ENCODE data around the gene ARMCX4.
A peak's percentile ranks its signal among the peaks of the same experiment; 100 is the strongest.
"Not testable (repeated sequence)": the region's sequence is repeated elsewhere in the genome, so short reads cannot be mapped to it uniquely, and the experiment has no call there.

ARMCX4 gene

GRCh38 chrX:101485212-101485949 lies at the start of gene ARMCX4:
Gene ARMCX4, plus strand, starts transcription at chrX:101485456. Its CDS starts 3,134 bp downstream, at chrX:101488590.
- DNase-seq: peak; percentile 34

DNA sequence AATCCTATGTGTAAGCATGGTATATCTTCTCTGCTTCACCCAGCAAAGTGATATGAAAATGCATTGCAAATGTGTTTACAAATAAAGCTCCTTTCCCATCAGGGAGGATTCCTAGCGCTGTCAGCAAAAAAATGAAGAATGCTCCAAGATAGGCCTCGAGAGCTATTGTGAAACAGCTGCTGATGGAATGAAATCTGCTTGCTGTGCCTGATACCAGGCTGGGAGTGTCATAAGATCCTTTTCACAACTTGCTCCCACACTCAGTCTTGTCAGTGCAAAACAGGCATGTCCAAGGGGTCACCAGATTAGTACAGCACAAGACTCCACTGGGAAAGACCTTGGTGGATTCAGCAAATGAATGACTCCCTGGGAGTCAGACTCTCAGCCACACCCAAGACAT lies 43.2 kb upstream of the ARMCX4 start:
- DNase-seq: no peak

- DNase-seq: no peak
Measured at GRCh38 chrX:101449279-101449678, 36.0 kb upstream of the ARMCX4 start.

DNA sequence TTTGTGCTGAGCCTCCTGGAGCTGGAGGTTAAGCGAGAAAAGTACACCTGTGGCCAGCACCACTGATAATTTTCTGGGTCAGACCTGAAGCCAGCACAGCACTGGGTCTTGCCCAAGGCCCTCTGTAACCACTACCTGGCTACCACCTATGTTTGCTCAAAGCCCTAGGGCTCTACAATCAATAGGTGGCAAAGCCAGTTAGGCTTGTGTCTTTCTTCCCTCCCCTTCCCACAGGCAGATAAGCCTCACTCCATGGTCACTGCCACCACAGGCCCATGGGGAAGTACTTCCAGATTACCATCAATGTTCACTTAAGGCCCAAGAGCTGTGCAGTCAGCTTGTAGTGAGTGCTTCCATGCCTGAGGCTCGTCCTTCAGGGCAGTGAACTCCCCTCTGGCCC lies 35.2 kb upstream of the ARMCX4 start:
- no peak for DNase-seq

DNA sequence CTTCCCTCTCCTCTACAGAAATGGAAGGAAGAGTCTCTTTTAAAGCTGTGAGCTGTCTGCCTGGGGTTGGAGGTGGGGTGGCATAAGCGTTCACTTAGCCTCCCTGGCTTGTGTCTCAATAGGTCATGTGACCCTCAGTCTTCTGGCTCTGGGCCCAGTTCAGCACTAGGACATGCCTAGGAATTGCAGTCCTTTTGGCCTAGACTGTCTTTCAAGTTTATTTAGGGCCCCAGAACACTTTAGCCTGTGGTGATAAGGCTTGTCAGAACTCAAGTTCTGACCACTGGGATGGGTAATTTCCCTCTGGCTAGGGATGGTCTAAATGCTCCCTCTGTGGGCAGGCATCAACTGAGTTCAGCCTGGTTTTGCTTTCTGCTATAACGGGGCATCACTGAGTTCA lies 34.3 kb upstream of the ARMCX4 start:
- DNase-seq: no peak

GRCh38 chrX:101452056-101452455 lies 33.2 kb upstream of the ARMCX4 start:
- no peak for DNase-seq

DNA sequence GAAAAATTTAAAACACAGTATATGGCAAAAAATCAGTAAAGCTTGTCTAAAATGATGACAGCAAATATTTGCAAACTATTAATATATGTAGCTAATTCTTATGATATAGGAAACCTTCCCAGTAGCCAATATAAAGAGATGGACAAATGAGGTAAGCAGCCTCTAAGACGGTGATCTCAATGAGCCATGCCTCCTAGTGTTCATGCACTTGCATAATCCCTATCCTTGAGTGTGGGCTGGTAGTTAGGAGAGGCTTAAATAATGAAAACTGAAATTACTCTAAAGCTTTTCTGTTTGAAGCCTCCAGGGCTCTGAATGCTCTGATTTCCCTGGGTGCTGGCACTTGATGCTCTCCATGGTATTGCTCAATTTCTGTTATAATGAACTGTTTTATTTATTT lies 24.6 kb upstream of the ARMCX4 start:
- no peak for DNase-seq

DNA sequence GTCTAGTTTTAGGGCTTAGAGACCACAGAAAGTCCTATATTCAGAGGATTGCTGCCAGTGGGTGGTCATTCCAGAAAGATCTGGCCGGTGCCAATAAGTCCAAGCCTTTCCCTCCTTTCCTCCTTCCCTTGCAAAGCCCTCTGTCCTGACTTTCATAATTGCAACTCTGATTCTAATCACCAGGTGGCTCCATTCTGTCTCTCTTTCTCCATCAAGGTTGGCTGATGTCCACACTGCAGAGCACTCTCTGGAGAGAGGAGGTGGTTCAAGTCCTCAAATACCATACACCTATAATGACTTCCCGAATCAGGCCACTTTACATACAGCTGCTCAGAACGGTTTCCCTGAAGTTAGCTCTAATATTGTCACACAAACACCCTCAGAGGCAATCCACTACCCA lies 22.4 kb upstream of the ARMCX4 start:
- no peak for DNase-seq

DNA sequence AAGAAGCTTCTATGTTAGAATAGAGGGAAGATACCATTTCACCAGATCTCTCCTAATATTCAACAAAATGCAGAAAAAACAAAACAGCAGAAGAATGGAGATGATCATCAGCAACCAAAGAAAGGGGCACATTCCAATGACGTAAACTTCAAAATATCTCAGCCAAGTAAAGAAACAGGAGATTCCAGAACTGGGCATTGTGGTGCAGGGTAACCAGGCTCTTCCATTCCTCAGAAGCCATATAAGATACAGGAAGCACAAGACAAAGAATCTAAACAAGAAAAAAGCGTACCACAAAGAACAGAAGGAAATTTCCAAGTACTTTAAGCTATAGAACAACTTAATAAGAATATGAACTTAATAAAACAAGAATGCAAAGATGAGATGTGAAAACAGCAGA lies 6.9 kb upstream of the ARMCX4 start:
- no peak for DNase-seq

- DNase-seq: no peak
Measured at GRCh38 chrX:101482296-101482695, 3.0 kb upstream of the ARMCX4 start.

GRCh38 chrX:101483705-101484104 lies 1.6 kb upstream of the ARMCX4 start:
- DNase-seq: no peak

DNA sequence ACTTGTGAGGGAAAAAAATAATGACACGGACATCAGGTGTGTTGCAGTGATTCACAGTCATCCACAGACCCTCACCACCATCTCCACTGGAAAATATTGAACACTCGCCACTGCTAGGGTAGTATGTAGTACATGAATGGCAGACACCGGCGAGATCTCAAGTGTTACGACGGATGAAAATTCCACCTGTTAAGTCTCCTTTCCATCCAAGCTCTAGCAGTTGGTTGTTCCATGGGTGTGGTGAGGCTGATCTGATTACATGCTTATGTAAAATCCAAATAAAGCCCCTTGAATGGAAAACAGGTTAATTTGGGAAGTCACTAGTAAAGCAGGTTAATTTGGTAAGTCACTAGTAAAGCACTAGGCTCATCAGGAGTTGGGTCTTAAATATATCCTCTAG lies 1.1 kb upstream of the ARMCX4 start:
- no peak for DNase-seq

- no peak for DNase-seq
Measured at GRCh38 chrX:101488796-101489195, 3.5 kb downstream of the ARMCX4 start.

- no peak for DNase-seq
Measured at GRCh38 chrX:101491943-101492342, 6.7 kb downstream of the ARMCX4 start.

- DNase-seq: no peak
Measured at GRCh38 chrX:101493225-101493624, 8.0 kb downstream of the ARMCX4 start.

DNA sequence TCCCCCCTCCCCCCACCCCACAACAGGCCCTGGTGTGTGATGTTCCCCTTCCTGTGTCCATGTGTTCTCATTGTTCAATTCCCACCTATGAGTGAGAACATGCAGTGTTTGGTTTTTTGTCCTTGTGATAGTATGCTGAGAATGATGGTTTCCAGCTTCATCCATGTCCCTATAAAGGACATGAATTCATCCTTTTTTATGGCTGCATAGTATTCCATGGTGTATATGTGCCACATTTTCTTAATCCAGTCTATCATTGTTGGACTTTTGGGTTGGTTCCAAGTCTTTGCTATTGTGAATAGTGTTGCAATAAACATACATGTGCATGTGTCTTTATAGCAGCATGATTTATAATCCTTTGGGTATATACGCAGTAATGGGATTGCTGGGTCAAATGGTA lies 17.7 kb downstream of the ARMCX4 start:
- not testable (repeated sequence) for DNase-seq

DNA sequence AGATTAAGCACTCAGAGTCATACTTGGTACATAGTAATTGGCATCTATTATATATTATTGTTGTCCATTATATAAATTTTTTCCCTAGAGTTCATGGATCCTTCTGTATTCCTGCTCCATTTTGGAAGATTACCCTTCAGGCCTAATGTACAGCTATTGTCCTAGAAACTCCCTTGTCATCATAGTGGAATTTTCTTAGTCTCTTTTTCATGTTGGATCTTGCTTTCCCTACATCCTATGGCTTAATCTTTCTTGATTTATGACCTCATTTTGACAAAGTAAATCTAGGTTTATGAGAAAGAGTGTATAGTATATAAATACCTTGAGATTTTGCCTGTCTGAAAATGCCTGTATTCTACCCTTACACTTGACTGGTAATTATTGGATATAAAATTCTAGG lies 22.1 kb downstream of the ARMCX4 start:
- DNase-seq: no peak

- DNase-seq: no peak
Measured at GRCh38 chrX:101507986-101508385, 22.7 kb downstream of the ARMCX4 start.

DNA sequence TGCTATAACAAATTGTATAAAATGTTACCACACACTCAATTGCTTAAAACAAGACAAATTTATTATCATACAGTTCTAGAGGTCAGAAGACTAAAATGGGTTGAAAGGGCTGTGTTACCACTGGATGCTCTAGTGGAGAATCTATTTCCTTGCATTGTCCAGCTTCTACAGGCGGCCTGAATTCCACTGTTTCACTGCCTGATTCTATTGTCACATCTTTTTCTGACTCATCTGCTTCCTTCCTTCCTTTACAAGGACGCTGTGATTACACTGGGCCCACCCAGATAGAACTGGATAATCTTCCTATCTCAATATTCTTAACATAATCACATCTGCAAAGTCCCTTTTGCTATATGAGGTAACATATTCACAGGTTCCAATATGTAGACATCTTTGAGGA lies 45.7 kb downstream of the ARMCX4 start:
- no peak for DNase-seq
